ENCODE results near the gene PDK2. TPM values are rescaled to one million over a fixed set of nuclear protein-coding genes. Genes with fewer than 3 reads are reported as not detected.

Gene PDK2
- total RNA-seq, 1 donor = 37.8 TPM

- peak overlapping the region; percentile 74 for H3K4me3 ChIP-seq (ENCODE audit: low read depth, low read length)
- no peak for TF ChIP-seq CTCF (IDR thresholded peaks at IDR 0.05; ENCODE audit: insufficient read depth, low read length)
- peak; percentile 86 for DNase-seq (ENCODE audit: low read depth)
Observed at GRCh38 chr17:50151937-50152547, 56.9 kb downstream of the PDK2 start.

- no peak overlapping the region for H3K4me3 ChIP-seq (ENCODE audit: low read depth, low read length)
- no peak for TF ChIP-seq CTCF (IDR thresholded peaks at IDR 0.05; ENCODE audit: insufficient read depth, low read length)
- DNase-seq (ENCODE audit: low read depth) = no peak
Observed at GRCh38 chr17:50152736-50153135, 57.6 kb downstream of the PDK2 start.

- no peak overlapping the region for H3K4me3 ChIP-seq (ENCODE audit: low read depth, low read length)
- no peak for TF ChIP-seq CTCF (IDR thresholded peaks at IDR 0.05; ENCODE audit: insufficient read depth, low read length)
- peak; percentile 87 for DNase-seq (ENCODE audit: low read depth)
Observed at GRCh38 chr17:50153650-50154575, 58.8 kb downstream of the PDK2 start.

- no peak for DNase-seq (ENCODE audit: low read depth)
- TF ChIP-seq CTCF (IDR thresholded peaks at IDR 0.05; ENCODE audit: insufficient read depth, low read length) = no peak
- no peak overlapping the region for H3K4me3 ChIP-seq (ENCODE audit: low read depth, low read length)
Observed at GRCh38 chr17:50154604-50155003, 59.5 kb downstream of the PDK2 start.

- peak; percentile 91 for DNase-seq (ENCODE audit: low read depth)
- H3K4me3 ChIP-seq (ENCODE audit: low read depth, low read length) = peak overlapping the region; percentile 22
- TF ChIP-seq CTCF (IDR thresholded peaks at IDR 0.05; ENCODE audit: insufficient read depth, low read length) = no peak
Observed at GRCh38 chr17:50155115-50155819, 60.1 kb downstream of the PDK2 start.

- TF ChIP-seq CTCF (IDR thresholded peaks at IDR 0.05; ENCODE audit: insufficient read depth, low read length) = no peak
- no peak for DNase-seq (ENCODE audit: low read depth)
- H3K4me3 ChIP-seq (ENCODE audit: low read depth, low read length) = no peak overlapping the region
Observed at GRCh38 chr17:50157891-50158290, 62.7 kb downstream of the PDK2 start.

All from fibroblast of the aortic adventitia (primary cell).